Measurements from ENCODE around the gene C1orf87.

Gene C1orf87

GRCh38 chr1:60000625-60001024, 72.9 kb downstream of the C1orf87 start:
- FAIRE-seq, result no peak
- DNase-seq (ENCODE audit: insufficient read length, low spot score), result no peak
- no peak for TF ChIP-seq CTCF (IDR thresholded peaks at IDR 0.05; ENCODE audit: insufficient read depth, missing control alignments)

- FAIRE-seq (no peak), DNase-seq (ENCODE audit: insufficient read length, low spot score) (no peak)
- no peak for TF ChIP-seq CTCF (IDR thresholded peaks at IDR 0.05; ENCODE audit: insufficient read depth, missing control alignments)
Observed at GRCh38 chr1:59999746-60000145, 73.8 kb downstream of the C1orf87 start.

GRCh38 chr1:59999006-59999405, 74.6 kb downstream of the C1orf87 start:
- FAIRE-seq (no peak), DNase-seq (ENCODE audit: insufficient read length, low spot score) (no peak)
- TF ChIP-seq CTCF (IDR thresholded peaks at IDR 0.05; ENCODE audit: insufficient read depth, missing control alignments), result no peak

- DNase-seq (ENCODE audit: insufficient read length, low spot score) (no peak), FAIRE-seq (no peak)
Observed at GRCh38 chr1:59997479-59998115, 76.0 kb downstream of the C1orf87 start.

GRCh38 chr1:59994302-59995198, 79.0 kb downstream of the C1orf87 start:
- FAIRE-seq, result no peak
- no peak for DNase-seq (ENCODE audit: insufficient read length, low spot score)
- no peak for TF ChIP-seq CTCF (IDR thresholded peaks at IDR 0.05; ENCODE audit: insufficient read depth, missing control alignments)

More at GRCh38 chr1:59997479-59998115, 76.0 kb downstream of the C1orf87 start:
- no peak for TF ChIP-seq CTCF (IDR thresholded peaks at IDR 0.05; ENCODE audit: insufficient read depth, missing control alignments)

- FAIRE-seq (no peak), DNase-seq (ENCODE audit: insufficient read length, low spot score) (no peak)
- no peak for TF ChIP-seq CTCF (IDR thresholded peaks at IDR 0.05; ENCODE audit: insufficient read depth, missing control alignments)
Observed at GRCh38 chr1:59992040-59992820, 81.3 kb downstream of the C1orf87 start.

Measured in D721Med (cell line).